Progenitor cell of endocrine pancreas (in vitro differentiated cells): ENCODE data around the gene FOXN3. TPM values are rescaled to one million over a fixed set of nuclear protein-coding genes. Genes with fewer than 3 reads are reported as not detected.

Experiments used
- DNase-seq: peaks from one replicate; pipeline ENCODE4 v3.0.0; 2021; ENCODE audit warnings: low spot score; ENCODE audit not compliant: unreplicated experiment
- H3K27ac Mint-ChIP-seq: 2 replicates; pipeline ENCODE4 v1.8.0; 2021; ENCODE audit warnings: mild to moderate bottlenecking, moderate library complexity, mixed read lengths
- H3K27me3 Mint-ChIP-seq: 2 replicates; pipeline ENCODE4 v1.8.0; 2021; ENCODE audit warnings: mixed read lengths
- H3K36me3 Mint-ChIP-seq: 2 replicates; pipeline ENCODE4 v1.8.0; 2022; ENCODE audit warnings: mixed read lengths; ENCODE audit not compliant: insufficient read depth
- H3K4me1 Mint-ChIP-seq: 2 replicates; pipeline ENCODE4 v1.8.0; 2021; ENCODE audit warnings: low read depth, mixed read lengths
- H3K4me3 Mint-ChIP-seq: 2 replicates; pipeline ENCODE4 v1.8.0; 2021; ENCODE audit warnings: low read depth, mild to moderate bottlenecking, moderate library complexity, mixed read lengths
- H3K9me3 Mint-ChIP-seq: 2 replicates; pipeline ENCODE4 v1.8.0; 2021; ENCODE audit warnings: low read depth, mixed read lengths
- CTCF ChIP-seq: fragments of 200-600 bp; sonication (generic); IDR thresholded peaks from one replicate; pipeline ENCODE4 v1.5.0; 2021; ENCODE audit warnings: antibody characterized with exemption, mild to moderate bottlenecking; ENCODE audit not compliant: unreplicated experiment
- long read RNA-seq: library from polyadenylated mRNA; unstranded; transcript quantifications from one replicate; pipeline ENCODE4 v2.0.0, GENCODE V29; 2020
- total RNA-seq: library from RNA; stranded (reverse); gene quantifications from 2 replicates; pipeline ENCODE4 v1.2.1, GENCODE V29; 2021

FOXN3 gene
- 25.8 and 34.9 TPM in 2 replicates for total RNA-seq
- long read RNA-seq, partial matches to known transcripts = 1 of 19 reads
- long read RNA-seq, other reads (novel, unspliced or antisense) = 16 of 19 reads

GRCh38 chr14:89417091-89417464 lies at the start of gene FOXN3:
FOXN3 (minus strand) TSS chr14:89417233; CDS start chr14:89412476, 4,757 bp downstream.
- Mint-ChIP-seq H3K9me3 (no peaks in the 10 kb centered on the region), H3K36me3 (peaks cover 5% of the 10 kb centered on the region), H3K4me1 (peaks cover 12% of the 10 kb centered on the region), H3K27me3 (peaks cover 31% of the 10 kb centered on the region), H3K4me3 (peak within 1 kb of the TSS; percentile 95), H3K27ac (peak within 1 kb of the TSS; percentile 96)
- peak; percentile 73 for DNase-seq
- no peak for TF ChIP-seq CTCF

DNA sequence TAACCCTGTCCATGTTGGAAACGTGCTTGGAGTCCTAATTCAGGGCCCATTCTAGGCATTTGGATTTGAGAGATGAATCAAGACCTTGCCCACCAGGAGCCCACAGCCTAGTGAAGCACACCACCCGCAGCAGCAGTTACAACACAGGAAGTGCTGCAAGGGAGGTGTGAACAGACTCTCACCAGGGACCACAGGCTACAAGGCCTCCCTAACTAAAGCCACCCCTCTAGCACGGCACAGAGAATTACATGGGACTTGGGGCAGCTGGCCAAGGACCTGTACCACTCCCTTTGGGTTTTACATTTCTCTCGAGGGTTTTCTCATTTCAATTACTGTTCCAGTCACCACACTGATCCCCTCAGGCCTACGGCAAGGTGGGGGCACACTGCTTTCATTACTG lies 49.5 kb upstream of the FOXN3 start:
- TF ChIP-seq CTCF = no peak
- no peak for DNase-seq
- peaks cover 4% of the 10 kb centered on the region for H3K27me3 Mint-ChIP-seq
- H3K4me1 Mint-ChIP-seq = no peaks in the 10 kb centered on the region
- H3K9me3 Mint-ChIP-seq = no peaks in the 10 kb centered on the region
- no peak overlapping the region for H3K4me3 Mint-ChIP-seq
- peaks cover 2% of the 10 kb centered on the region for H3K36me3 Mint-ChIP-seq
- no peak overlapping the region for H3K27ac Mint-ChIP-seq

GRCh38 chr14:89465876-89466275 lies 48.8 kb upstream of the FOXN3 start:
- no peak overlapping the region for H3K4me3 Mint-ChIP-seq
- TF ChIP-seq CTCF = no peak
- peaks cover 7% of the 10 kb centered on the region for H3K27me3 Mint-ChIP-seq
- DNase-seq = no peak
- H3K9me3 Mint-ChIP-seq = no peaks in the 10 kb centered on the region
- H3K36me3 Mint-ChIP-seq = peaks cover 2% of the 10 kb centered on the region
- no peaks in the 10 kb centered on the region for H3K4me1 Mint-ChIP-seq
- no peak overlapping the region for H3K27ac Mint-ChIP-seq

GRCh38 chr14:89461256-89461655 lies 44.2 kb upstream of the FOXN3 start:
- no peak for TF ChIP-seq CTCF
- Mint-ChIP-seq H3K9me3 (no peaks in the 10 kb centered on the region), H3K36me3 (peaks cover 2% of the 10 kb centered on the region), H3K27ac (no peak overlapping the region), H3K4me1 (peaks cover 16% of the 10 kb centered on the region), H3K27me3 (peaks cover 13% of the 10 kb centered on the region), H3K4me3 (no peak overlapping the region)
- DNase-seq = no peak

DNA sequence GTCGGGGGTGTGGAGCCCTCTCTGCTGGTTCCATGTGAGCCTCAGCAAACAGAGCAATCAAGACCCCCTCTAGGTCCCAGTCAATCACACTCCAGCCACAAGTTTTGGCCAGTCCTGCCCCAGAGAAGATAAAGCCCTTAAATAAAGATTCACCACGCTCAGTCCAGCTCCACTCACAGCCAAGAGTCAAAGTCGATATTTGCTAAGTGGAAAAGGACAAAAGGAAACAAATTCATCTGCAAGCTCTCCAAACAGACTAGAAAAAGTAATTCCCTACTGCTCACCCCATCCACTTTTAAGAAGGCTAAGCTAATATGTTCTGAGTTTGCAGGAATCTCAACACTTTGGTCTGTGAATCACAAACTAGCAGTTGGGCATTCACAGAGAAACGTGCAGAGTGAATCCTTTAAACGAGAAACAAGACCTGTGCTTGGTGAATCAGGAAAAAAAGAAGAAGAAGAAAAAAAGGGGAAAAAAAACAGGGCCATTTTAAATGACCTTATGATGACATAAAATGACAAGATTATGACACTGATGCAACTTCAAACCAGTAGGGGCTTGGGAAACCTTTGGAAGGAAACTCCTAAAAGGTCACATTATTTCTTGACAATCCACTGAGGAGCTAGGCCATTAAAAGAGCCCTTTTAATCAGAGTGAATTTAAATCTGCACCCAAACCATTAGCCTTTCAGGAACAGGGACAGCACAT lies 41.8 kb upstream of the FOXN3 start:
- Mint-ChIP-seq H3K27ac (no peak overlapping the region), H3K4me3 (no peak overlapping the region), H3K9me3 (no peaks in the 10 kb centered on the region), H3K4me1 (peaks cover 25% of the 10 kb centered on the region), H3K36me3 (no peaks in the 10 kb centered on the region), H3K27me3 (peaks cover 14% of the 10 kb centered on the region)
- no peak for TF ChIP-seq CTCF
- no peak for DNase-seq
